Esophagus squamous epithelium (tissue), 4 donors: ENCODE results near the gene PRR35.

Source experiments
- POLR2A ChIP-seq, 4 donors: fragments of 450-650 bp; IDR thresholded peaks; one replicate each; pipeline ENCODE4 v1.6.1; 2017; ENCODE audit warnings: antibody characterized with exemption in 4 of 4, mild to moderate bottlenecking in 4 of 4, moderate library complexity in 3 of 4
- TF ChIP-seq, protein P1 (sequence below), 6 experiments: fragments of 450-650 bp in 4 of 6; fragments of 200-600 bp in 2 of 6; sonication (generic) in 2 of 6; IDR thresholded peaks; one replicate each; pipeline ENCODE4 v1.5.1; 2016 to 2019; ENCODE audit warnings: antibody characterized with exemption in 6 of 6, mild to moderate bottlenecking in 4 of 6, moderate library complexity in 4 of 6

DNA sequence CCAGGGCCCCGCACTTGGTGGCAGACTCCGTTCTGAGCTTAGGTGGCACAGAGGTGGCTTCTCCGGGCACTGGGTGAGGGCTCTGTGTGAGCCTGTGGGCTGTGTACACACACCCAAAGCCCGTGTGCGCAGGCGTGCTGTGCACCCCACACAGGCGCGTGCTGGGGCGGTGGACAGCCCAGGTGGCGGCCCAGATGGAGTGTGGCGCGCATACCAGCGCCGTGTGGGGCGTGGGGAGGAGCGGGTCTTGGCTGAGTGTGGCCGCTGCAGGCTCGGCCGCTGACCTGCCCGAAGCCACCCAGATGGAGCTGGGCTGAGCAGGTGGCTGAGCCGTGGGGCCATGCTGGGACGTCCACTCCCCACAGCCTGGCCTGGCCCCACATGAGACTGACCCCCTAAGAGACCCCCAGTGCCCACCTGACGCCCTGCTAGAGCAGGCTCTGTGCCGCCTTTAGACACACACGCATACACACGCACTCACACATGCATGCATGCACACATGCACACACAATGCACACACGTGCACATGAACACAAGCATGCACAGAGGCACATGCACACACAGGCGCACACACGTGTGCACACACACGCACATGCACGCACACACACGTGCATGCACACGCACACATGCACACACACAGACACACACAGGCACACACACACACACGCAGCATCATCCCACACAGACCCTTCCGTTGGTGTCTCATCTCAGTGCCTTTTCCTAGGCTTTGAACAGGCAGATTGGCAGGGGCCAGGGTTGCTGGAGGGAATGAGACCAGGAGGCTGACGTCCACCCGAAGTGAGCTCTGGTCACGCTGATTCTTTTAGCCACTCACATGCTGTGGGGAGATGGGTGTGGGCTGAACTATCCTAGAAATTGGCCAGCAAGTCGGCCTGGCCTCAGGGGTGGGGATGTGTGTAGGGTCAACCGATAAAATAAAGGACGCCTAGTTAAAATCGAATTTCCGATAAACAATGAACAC is 2.1 kb downstream of the PRR35 start:
- TF ChIP-seq, protein P1, sequence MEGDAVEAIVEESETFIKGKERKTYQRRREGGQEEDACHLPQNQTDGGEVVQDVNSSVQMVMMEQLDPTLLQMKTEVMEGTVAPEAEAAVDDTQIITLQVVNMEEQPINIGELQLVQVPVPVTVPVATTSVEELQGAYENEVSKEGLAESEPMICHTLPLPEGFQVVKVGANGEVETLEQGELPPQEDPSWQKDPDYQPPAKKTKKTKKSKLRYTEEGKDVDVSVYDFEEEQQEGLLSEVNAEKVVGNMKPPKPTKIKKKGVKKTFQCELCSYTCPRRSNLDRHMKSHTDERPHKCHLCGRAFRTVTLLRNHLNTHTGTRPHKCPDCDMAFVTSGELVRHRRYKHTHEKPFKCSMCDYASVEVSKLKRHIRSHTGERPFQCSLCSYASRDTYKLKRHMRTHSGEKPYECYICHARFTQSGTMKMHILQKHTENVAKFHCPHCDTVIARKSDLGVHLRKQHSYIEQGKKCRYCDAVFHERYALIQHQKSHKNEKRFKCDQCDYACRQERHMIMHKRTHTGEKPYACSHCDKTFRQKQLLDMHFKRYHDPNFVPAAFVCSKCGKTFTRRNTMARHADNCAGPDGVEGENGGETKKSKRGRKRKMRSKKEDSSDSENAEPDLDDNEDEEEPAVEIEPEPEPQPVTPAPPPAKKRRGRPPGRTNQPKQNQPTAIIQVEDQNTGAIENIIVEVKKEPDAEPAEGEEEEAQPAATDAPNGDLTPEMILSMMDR (IDR thresholded peaks at IDR 0.05) = no peak
- TF ChIP-seq POLR2A (IDR thresholded peaks at IDR 0.05) = no peak
